Measurements from ENCODE around the gene CD36.

- TF ChIP-seq POLR2AphosphoS5 (IDR thresholded peaks at IDR 0.05; ENCODE audit: low read depth, low read length), result no peak
- TF ChIP-seq YY1 (IDR thresholded peaks at IDR 0.05; ENCODE audit: extremely low read depth, insufficient replicate concordance, low read depth, low read length), result no peak
- TF ChIP-seq SP1 (IDR thresholded peaks at IDR 0.05; ENCODE audit: low read depth), result no peak
- TF ChIP-seq CTCF (IDR thresholded peaks at IDR 0.05 in 2 of 3, conservative IDR thresholded peaks at IDR 0.05 in 1 of 3; ENCODE audit: borderline replicate concordance in 1 of 3, insufficient read depth in 1 of 3, low read depth in 2 of 3, low read length in 2 of 3), result no peak
- no peak for TF ChIP-seq POLR2A (IDR thresholded peaks at IDR 0.05; ENCODE audit: borderline replicate concordance, extremely low read depth, insufficient read depth, insufficient read length)
- no peak for TF ChIP-seq EZH2 (IDR thresholded peaks at IDR 0.05)
- TF ChIP-seq ZNF274 (IDR thresholded peaks at IDR 0.05; ENCODE audit: low read depth, low read length), result no peak
- TF ChIP-seq TCF7L2 (IDR thresholded peaks at IDR 0.05; ENCODE audit: borderline replicate concordance, extremely low read depth, insufficient read depth, insufficient read length), result no peak
- TF ChIP-seq JUND (IDR thresholded peaks at IDR 0.05), result no peak
- no peak for TF ChIP-seq ZBTB33 (IDR thresholded peaks at IDR 0.05; ENCODE audit: extremely low read depth, insufficient replicate concordance, low read length)
Observed at GRCh38 chr7:80682744-80683143, 44.3 kb downstream of the CD36 start.
